NCI-H1105 (cell line): Measurements from ENCODE around the gene SGK1.

Source experiments
- DNase-seq: peaks from one replicate; lab custom pipeline; 2025; lab: John Stamatoyannopoulos, UW

The SGK1 gene

GRCh38 chr6:134170844-134171243 lies 147.1 kb downstream of the SGK1 start:
- no peak for DNase-seq

DNA sequence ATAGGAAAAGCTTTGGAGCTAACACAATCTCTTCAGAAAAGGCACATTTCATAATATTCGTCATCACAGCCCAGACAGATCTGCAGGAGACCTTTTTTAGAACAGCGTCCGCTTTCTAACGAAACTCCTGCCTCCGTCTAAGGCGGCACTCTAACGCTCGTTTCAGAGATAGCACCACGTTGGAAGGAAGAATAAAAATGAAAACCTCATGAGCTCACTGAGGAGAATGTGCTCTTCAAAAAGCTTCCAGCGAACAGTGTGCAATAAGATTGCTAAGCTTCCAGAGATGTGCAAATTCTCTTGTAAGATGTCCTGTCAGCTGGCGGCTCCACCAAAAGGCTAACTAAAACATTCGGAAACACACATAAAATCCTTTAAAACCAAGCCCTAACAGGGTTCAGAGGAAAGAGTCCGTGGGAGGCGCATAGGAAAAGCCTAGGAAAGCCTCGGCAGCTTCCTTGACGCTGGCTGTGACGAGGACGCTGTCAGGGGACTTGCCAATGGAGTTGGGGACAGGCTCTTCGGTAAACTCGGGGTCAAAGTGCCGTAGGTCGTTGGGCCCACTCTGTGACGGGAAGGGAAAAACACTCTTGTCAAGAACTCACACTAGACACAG lies 147.9 kb downstream of the SGK1 start:
- no peak for DNase-seq

- DNase-seq, result no peak
Observed at GRCh38 chr6:134168590-134169208, 149.2 kb downstream of the SGK1 start.

DNA sequence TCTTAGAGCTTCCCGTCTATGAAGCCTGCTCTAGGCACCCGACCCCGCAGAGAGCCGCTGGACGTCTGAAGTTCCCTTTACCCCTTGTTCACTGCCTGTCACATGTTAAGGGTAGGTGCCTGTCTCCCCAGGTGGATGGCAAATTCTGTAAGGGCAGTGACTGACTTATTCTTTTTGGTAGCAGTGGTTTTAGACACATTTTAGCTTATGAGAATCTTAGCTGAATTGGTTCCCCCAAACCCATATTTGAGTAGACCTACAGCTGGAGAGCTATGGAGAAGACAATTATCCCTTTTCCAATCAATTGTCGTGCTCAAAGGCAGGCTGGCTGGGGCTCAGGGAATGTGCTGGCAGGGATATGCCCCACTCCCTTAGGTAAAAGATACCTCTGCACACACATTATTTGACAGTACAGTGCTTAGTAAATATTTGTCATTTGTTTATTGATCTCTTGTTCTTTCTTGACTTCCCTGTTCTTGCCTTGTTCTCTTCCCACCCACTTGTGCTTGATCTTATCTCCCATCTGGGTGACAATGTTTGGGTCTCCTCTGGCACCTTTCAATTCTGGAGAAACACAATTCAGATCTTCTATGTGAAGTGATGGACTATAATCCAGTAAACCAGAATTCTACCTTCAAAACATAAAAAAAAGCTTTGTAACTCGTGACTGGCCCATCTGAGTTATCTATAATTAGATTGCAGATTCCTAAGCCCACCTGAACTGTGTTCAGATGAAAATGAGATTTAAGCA lies 151.2 kb downstream of the SGK1 start:
- no peak for DNase-seq

- no peak for DNase-seq
Observed at GRCh38 chr6:134165561-134166201, 152.2 kb downstream of the SGK1 start.

DNA sequence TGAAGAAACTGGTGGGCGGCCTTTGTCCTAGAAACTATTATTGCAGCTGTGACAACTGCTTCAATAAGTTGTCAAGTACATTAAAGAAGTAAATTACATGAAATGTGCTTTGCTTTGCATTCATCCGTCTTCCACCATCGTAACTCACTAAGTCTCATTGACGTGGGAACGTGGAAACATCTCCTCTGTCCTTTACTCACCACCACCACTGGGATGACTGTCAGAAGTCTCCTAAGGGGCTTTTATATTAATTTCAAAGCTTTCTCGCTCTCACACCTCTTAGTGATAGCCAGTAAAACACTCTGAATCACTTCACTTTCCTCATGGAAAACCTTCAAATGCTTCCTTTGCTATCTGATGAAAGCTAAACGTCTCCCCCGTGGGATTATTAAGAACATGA lies 153.6 kb downstream of the SGK1 start:
- no peak for DNase-seq

DNA sequence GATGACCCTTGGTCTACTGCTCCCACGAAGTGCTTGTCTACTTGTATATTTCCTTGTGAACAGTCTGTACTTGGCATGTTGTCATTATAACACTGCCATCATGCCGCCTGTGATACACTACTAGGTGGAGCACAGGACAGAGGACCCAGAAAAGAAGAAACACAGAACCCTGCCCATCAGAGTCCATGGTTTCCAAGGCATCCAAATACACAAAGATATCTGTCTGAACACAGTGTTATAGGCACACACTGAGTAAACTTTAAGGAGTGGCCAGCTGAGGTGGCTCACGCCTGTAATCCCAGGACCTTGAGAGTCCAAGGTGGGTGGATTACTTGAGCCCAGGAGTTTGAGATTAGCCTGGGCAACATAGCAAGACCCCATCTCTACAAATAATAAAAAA lies 155.0 kb downstream of the SGK1 start:
- DNase-seq, result no peak

DNA sequence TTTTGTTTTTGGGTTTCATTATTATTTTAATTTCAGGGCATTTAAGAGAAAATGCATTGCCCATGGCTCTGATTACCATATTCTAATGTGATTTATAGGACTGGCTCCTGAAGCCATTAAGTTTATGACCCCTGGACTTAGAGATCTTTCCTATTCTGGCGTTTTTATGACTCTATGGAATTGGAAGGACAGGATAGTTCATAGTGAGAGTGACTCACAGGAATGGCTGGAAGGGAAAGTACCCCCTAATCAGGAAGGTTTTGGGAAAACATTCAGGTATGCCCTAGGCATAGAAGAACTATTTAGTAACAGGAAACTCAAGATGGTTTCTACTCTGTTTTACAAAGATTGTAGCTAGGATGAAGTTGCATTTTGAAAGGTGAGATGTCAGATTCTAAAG lies 156.9 kb downstream of the SGK1 start:
- DNase-seq, result no peak

GRCh38 chr6:134152767-134153485 lies 165.0 kb downstream of the SGK1 start:
- no peak for DNase-seq

- DNase-seq, result no peak
Observed at GRCh38 chr6:134148566-134148965, 169.3 kb downstream of the SGK1 start.

- DNase-seq, result no peak
Observed at GRCh38 chr6:134147034-134147533, 170.8 kb downstream of the SGK1 start.

GRCh38 chr6:134146268-134147033 lies 171.5 kb downstream of the SGK1 start:
- DNase-seq, result no peak

GRCh38 chr6:134145786-134146185 lies 172.1 kb downstream of the SGK1 start:
- DNase-seq, result no peak

DNA sequence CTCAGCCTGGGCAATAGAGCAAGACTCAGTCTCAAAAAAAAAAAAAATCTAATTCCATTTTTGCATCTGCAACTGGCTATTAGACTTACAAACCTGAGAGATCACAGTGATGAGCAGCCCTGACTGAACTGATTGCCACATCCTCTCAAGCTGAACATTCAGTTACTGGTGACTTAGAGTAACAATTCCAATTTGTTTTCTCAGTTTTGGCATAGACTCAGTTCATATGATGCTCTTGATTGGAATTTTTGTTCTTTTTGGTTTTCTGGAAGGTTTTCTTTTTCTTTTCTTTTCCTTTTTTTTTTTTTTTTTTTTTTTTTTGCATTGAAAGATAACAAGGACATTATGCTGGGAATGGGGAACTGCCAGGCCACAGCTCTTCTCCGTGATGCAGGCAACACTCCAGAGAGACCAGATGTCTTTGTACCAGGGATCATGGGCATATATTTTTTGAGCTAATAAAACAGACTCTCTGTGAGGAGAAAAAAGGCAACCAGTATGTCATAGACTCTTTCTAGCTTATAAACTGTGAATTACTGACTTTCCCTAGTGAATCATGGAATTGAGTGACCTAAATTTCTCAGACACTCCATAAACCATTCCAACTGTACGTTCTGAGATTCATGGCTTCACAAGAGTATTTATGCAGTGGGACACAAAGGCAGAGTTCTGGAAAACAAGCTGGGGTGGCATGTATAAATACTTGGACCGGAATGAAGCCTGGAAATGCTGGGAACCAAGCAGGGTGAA lies 179.5 kb downstream of the SGK1 start:
- no peak for DNase-seq

- DNase-seq, result no peak
Observed at GRCh38 chr6:134134654-134135053, 183.3 kb downstream of the SGK1 start.

DNA sequence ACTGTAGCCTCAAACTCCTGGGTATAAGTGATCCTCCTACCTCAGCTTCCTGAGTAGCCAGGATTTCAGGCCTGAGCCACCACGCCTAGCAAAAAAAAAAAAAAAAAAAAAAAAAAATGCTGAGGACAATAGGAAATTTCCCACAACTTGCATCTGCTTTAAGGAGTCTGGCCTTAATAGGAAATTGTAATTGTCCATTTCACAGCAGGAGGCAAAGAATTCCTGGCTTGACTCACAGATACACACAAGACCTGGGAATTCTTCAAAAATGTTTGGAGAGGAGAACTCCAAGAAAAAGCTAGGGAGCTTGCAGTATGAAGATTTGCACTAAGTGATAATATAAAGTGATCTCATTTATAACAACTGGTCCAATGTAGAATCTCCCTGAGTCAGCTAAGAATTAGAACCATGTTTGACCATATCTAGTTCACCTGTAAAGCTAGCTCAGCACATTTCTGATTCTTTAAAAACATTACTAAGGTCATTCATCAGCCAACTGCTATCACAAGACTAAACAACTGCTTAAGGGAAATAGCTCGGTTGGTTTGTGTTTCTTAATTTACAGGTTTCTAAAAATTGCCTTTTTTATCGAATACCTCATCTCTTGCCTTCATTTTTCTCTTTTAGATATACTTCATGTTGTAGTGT lies 185.3 kb downstream of the SGK1 start:
- no peak for DNase-seq

DNA sequence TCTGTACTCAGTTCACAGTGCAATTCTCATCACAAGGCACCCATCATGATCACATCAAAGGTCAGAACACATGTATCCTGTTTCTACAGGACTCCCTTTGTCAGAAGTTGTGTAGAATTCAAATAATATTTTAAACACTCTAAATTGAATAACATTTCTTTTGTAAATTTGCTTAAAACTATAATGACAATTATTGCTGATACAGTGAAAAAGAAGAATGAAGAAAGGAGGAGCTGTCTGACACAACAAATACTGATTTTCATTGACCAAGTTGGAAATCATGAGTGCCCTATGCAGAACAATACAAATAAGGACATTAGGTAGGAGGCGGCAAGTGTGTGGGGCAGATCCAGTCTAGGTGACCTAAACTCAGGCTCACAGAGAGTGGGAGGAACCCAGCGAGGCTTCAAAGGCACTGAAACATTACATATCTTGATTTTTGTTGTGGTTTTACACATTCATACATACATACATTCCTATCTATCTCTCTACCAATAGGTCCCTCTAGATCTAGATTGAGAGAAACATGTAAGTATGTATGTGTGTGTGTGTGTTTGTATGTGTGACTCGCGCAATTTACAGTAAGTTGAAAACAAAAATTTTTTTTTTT lies 186.3 kb downstream of the SGK1 start:
- no peak for DNase-seq

DNA sequence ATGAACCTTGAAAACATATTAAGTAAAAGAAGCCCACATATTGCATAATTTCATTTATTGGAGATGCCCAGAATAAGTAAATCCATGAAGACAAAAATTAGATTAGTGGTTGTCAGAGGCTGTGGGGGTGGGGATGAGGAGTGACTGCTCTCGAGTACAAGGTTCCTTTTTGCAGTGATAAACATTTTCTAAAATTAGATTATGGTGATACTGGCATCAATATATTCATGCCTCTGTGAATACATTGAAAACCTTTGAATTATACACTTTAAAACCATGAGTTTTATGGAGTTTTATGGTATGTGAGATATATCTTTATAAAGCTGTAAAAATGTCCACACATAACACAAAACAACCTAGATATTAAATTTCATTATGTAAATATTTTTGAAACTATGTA lies 189.8 kb downstream of the SGK1 start:
- no peak for DNase-seq

DNA sequence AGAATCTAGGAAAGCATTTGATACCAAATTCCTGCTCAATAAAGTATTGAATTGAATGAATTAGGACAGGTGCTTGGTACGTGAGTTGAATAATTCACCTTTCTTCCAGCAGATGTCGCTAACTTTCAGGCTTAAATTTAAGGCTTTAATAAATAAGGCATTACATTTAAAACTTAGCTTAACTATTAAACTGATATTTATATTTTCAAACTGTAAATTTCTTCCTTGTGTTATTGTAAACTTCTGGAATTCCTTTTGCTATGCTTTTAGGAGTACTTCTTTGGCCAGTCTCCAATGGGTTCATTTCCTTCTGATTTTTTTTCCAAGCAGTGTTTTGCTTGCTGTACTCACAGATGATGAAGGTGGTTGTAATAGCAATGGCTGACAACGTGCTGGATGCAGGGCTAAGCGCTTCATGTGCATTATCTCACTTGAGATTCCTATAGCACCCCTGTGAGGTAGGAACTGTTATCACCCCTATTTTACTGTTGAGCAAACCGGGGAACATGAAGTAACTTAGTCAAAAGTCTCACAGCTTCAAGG lies 194.2 kb downstream of the SGK1 start:
- DNase-seq, result peak; percentile 54
